ENCODE results near the gene ETV1. TPM values are rescaled to one million over a fixed set of nuclear protein-coding genes. Genes with fewer than 3 reads are reported as not detected.

The ETV1 gene
- total and polyA plus RNA-seq, 9 of the 15 experiments (the other 6 are each of a cell fraction or from before 2014, with no cell fraction given), result 7.2 to 27.4 (median 14.0) TPM

GRCh38 chr7:13898957-13899670, 90.4 kb downstream of the ETV1 start:
- no TSS peak for BruUV-seq (replicated peaks)
- no peak for ATAC-seq
- no peak for DNase-seq (ENCODE audit: extremely low read depth in 1 of 4, low spot score in 3 of 4)
- Histone ChIP-seq H3K4me1 (replicated peaks in 1 of 2; ENCODE audit: control insufficient read depth in 2 of 2, insufficient read depth in 2 of 2, low read length in 2 of 2) (no peaks in the 10 kb centered on the region), H3K9me3 (replicated peaks; ENCODE audit: control insufficient read depth, insufficient read depth, low read depth, low read length) (no peaks in the 10 kb centered on the region), H3K36me3 (ENCODE audit: control insufficient read depth, insufficient read depth, low read length) (peaks cover 2% of the 10 kb centered on the region; the same call in 1 of the 3 replicates), H3K27me3 (ENCODE audit: control insufficient read depth in 2 of 2, insufficient read depth in 2 of 2, low read length in 2 of 2) (no peaks in the 10 kb centered on the region), H2AFZ (ENCODE audit: low read depth, low read length) (no peak overlapping the region), H3K27ac (ENCODE audit: extremely low read depth, low read depth, low read length) (no peak overlapping the region), H3K9ac (ENCODE audit: insufficient read depth in 1 of 2, low read depth in 2 of 2, low read length in 2 of 2) (no peak overlapping the region), H3K4me2 (ENCODE audit: insufficient read depth, low read length) (no peak overlapping the region), H3K79me2 (ENCODE audit: control insufficient read depth, insufficient read depth, low read length) (no peaks in the 10 kb centered on the region), H4K20me1 (replicated peaks; ENCODE audit: control insufficient read depth, insufficient read depth, low read length) (no peaks in the 10 kb centered on the region), H3K4me3 (no peak overlapping the region), H3K9me1 (ENCODE audit: control insufficient read depth, insufficient read depth, low read length) (no peaks in the 10 kb centered on the region)
- intact Hi-C loops (cut with micrococcal nuclease) (no loop called here), in situ Hi-C loops (cut with MboI) (no loop called here)
- no peak for FAIRE-seq
- 47% methylated on average over 6 of the region's 6 CpGs for WGBS (ENCODE audit: insufficient coverage, low coverage, missing lambda C conversion rate)
- TF ChIP-seq MYBL2 (IDR thresholded peaks at IDR 0.05; ENCODE audit: low read depth) (no peak), MYBL2 (CRISPR knock-in tag; IDR thresholded peaks at IDR 0.05; ENCODE audit: borderline replicate concordance) (no peak), POLR3A (IDR thresholded peaks at IDR 0.05; ENCODE audit: borderline replicate concordance, extremely low read depth, insufficient read depth, insufficient read length) (no peak), SIN3B (IDR thresholded peaks at IDR 0.05; ENCODE audit: low read depth) (no peak), RBM15 (IDR thresholded peaks at IDR 0.05; ENCODE audit: insufficient read depth, low read length) (no peak), ZKSCAN8 (CRISPR knock-in tag; IDR thresholded peaks at IDR 0.05) (no peak)
- ChIA-PET POLR2A (no interaction called here), CTCF (ENCODE audit: low intra/inter-chr PET ratio) (no interaction called here)
